Measurements from ENCODE around the gene SLC38A3. TPM values are rescaled to one million over a fixed set of nuclear protein-coding genes. Genes with fewer than 3 reads are reported as not detected.

SLC38A3 gene
- total RNA-seq, 1 donor from 2014 or later, result not detected

GRCh38 chr3:50158530-50159146 is 46.4 kb upstream of the SLC38A3 start:
- Histone ChIP-seq H3K4me1 (peaks cover 74% of the 10 kb centered on the region), H3K9me3 (no peaks in the 10 kb centered on the region), H3K4me3 (no peak overlapping the region), H3K27ac (peak overlapping the region; percentile 76), H3K36me3 (peaks cover 3% of the 10 kb centered on the region), H3K27me3 (ENCODE audit: low read depth) (peaks cover 12% of the 10 kb centered on the region)
- TF ChIP-seq CTCF (IDR thresholded peaks at IDR 0.05), result no peak
- intact Hi-C loops (cut with DNase I), result no loop called here
- DNase-seq (no peak), ATAC-seq (no peak)

DNA sequence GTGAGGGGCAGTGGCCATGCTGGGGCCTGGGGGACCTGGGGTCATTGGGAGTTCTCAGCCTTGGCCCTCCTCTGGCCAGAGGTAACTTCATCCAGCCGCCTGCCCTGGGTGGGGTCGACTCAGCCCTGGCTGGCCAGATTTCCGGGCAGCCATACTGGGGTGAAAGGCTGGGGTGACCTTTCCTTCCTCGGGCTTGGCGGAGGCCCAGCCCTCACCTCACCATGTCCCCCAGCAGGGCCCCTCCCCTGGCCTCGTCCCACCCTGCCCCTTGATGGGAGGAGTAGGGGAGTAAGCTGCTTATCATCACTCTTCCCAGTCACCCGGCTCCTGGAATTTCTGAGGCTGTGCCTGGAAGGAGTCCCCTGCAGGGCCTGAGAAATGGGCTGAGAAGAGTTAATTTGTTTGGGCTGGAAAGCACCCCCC is 44.5 kb upstream of the SLC38A3 start:
- H3K36me3 ChIP-seq, result peaks cover 3% of the 10 kb centered on the region
- no peak for DNase-seq
- peaks cover 84% of the 10 kb centered on the region for H3K4me1 ChIP-seq
- peak overlapping the region; percentile 19 for H3K4me3 ChIP-seq
- intact Hi-C loops (cut with DNase I), result no loop called here
- H3K27ac ChIP-seq, result peak overlapping the region; percentile 76
- peaks cover 11% of the 10 kb centered on the region for H3K27me3 ChIP-seq (ENCODE audit: low read depth)
- peak; percentile 7 to 9 for ATAC-seq
- H3K9me3 ChIP-seq, result no peaks in the 10 kb centered on the region
- no peak for TF ChIP-seq CTCF (IDR thresholded peaks at IDR 0.05)

GRCh38 chr3:50161320-50161719 is 43.8 kb upstream of the SLC38A3 start:
- H3K36me3 ChIP-seq, result peaks cover 3% of the 10 kb centered on the region
- ATAC-seq, result no peak
- no peaks in the 10 kb centered on the region for H3K9me3 ChIP-seq
- H3K4me3 ChIP-seq, result peak overlapping the region; percentile 19
- no peak for DNase-seq
- peaks cover 86% of the 10 kb centered on the region for H3K4me1 ChIP-seq
- intact Hi-C loops (cut with DNase I), result no loop called here
- TF ChIP-seq CTCF (IDR thresholded peaks at IDR 0.05), result no peak
- peak overlapping the region; percentile 76 for H3K27ac ChIP-seq
- peaks cover 3% of the 10 kb centered on the region for H3K27me3 ChIP-seq (ENCODE audit: low read depth)

DNA sequence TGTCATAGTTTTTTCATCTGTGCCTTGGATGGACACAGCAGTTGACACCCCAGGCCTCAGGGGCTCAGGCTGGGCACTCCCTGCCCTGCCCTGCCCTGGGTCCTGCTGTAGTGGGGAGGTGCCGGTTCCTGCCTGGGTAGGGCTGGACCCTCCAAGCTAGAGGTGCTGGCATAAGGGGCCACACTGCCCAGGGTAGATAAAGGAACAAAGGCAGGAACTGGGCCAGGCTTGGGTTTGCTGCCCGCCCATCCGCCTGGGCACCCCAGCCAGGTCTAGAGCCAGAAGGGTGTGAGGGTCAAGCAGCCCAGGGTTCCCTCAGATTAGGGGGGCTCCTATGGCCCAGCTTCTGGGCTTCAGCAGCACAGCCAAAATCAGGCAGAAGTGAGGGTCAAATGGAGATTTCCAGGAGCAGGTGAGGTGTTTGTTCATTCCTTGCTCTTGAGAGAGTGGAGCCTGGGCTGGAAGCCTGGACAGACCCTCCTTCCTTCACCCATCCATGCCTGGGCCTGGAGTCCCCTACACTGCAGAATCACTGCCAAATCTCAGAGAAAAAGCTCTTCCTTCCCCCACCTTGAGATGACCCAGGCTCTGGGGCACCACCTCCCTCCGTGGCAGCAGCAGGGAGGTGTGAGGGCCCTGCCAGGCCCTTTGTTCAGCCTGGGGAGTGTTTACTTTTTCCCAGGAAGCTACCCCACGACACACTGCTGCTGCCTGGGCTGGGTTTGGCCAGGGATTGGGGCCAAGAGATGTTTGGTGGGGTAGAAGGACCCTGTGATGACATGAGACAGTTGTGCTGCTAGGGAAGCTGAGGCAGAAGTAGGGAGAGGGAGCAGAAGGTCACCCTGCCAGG is 42.8 kb upstream of the SLC38A3 start:
- intact Hi-C loops (cut with DNase I), result no loop called here
- H3K36me3 ChIP-seq, result peaks cover 3% of the 10 kb centered on the region
- no peak for DNase-seq
- no peak for TF ChIP-seq CTCF (IDR thresholded peaks at IDR 0.05)
- H3K27me3 ChIP-seq (ENCODE audit: low read depth), result no peaks in the 10 kb centered on the region
- peak overlapping the region; percentile 76 for H3K27ac ChIP-seq
- no peaks in the 10 kb centered on the region for H3K9me3 ChIP-seq
- peaks cover 95% of the 10 kb centered on the region for H3K4me1 ChIP-seq
- no peak for ATAC-seq
- H3K4me3 ChIP-seq, result no peak overlapping the region

DNA sequence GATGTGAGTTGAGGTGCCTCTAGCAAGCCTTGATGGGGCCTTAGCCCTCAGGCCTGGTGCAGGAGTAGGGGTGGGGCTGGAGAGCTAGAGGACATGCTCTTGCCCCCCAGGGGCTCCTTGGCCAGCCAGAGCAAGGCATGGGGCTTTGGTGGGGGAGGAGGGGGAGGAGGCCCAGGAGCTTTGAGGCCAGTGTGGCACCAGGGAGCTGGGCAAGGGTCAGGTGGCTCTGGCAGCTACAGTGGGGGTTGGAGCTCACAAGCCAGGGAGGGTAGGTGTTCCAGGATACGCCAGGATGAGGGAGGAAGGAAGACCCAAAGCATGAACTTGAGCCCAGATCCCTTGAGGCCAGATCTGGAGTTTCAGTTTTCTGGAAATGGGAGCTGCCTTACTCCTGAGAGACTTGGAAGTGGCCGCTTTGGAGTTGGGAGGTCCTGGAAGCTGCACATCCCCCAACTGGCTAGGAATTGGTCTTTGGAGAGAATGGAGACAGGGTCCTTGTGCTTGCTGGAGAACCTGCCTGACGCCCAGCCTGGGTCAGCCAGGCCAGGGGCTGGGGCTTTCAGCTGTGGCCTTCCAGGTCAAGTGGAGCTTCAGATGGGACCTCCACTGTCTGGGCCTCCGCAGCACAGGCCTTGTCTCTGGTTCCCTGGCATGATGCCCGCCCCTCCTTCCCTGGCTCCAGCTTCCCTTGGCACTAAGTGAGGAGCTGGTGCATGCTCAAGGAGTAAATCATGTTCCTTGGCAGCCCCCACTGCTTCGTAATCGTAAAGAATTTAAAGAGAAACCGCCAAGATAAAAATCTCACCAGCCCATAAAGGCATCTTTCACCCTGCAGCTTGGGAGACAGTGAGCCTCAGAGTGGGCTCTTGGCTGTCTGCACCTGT is 41.3 kb upstream of the SLC38A3 start:
- peak; percentile 77 for DNase-seq
- TF ChIP-seq CTCF (IDR thresholded peaks at IDR 0.05), result no peak
- no peaks in the 10 kb centered on the region for H3K27me3 ChIP-seq (ENCODE audit: low read depth)
- H3K4me3 ChIP-seq, result no peak overlapping the region
- H3K27ac ChIP-seq, result peak overlapping the region; percentile 76
- intact Hi-C loops (cut with DNase I), result no loop called here
- peaks cover 96% of the 10 kb centered on the region for H3K4me1 ChIP-seq
- no peaks in the 10 kb centered on the region for H3K9me3 ChIP-seq
- peak in 1 of 2 donors; percentile 28 for ATAC-seq
- H3K36me3 ChIP-seq, result peaks cover 3% of the 10 kb centered on the region
